Retinal pigment epithelial cell (primary cell): Measurements from ENCODE around the gene SCGB3A1.
A peak's percentile ranks its signal among the peaks of the same experiment; 100 is the strongest.

ENCODE experiments used
- DNase-seq: peaks from one replicate; pipeline ENCODE4 v3.0.0-alpha.2; 2010; ENCODE audit warnings: low read depth
- H3K4me3 ChIP-seq: 2 replicates; pipeline ENCODE4 v1.5.1; 2011; ENCODE audit warnings: mild to moderate bottlenecking, low read length, control low read depth, moderate library complexity
- CTCF ChIP-seq: conservative IDR thresholded peaks from 2 replicates; pipeline ENCODE4 v1.5.1; 2011; ENCODE audit warnings: low read depth, low read length, control low read depth, inconsistent platforms

Gene SCGB3A1

GRCh38 chr5:180594311-180595045 lies 3.2 kb upstream of the SCGB3A1 start:
- TF ChIP-seq CTCF: no peak
- DNase-seq: no peak
- H3K4me3 ChIP-seq: no peak overlapping the region

- DNase-seq: no peak
- no peak for TF ChIP-seq CTCF
These were observed 2.3 kb upstream of the SCGB3A1 start for GRCh38 chr5:180593446-180594206.

GRCh38 chr5:180592176-180592575 lies 877 bp upstream of the SCGB3A1 start:
- TF ChIP-seq CTCF: no peak
- DNase-seq: no peak
- no peak overlapping the region for H3K4me3 ChIP-seq

More at GRCh38 chr5:180593446-180594206, 2.3 kb upstream of the SCGB3A1 start:
- no peak overlapping the region for H3K4me3 ChIP-seq

DNA sequence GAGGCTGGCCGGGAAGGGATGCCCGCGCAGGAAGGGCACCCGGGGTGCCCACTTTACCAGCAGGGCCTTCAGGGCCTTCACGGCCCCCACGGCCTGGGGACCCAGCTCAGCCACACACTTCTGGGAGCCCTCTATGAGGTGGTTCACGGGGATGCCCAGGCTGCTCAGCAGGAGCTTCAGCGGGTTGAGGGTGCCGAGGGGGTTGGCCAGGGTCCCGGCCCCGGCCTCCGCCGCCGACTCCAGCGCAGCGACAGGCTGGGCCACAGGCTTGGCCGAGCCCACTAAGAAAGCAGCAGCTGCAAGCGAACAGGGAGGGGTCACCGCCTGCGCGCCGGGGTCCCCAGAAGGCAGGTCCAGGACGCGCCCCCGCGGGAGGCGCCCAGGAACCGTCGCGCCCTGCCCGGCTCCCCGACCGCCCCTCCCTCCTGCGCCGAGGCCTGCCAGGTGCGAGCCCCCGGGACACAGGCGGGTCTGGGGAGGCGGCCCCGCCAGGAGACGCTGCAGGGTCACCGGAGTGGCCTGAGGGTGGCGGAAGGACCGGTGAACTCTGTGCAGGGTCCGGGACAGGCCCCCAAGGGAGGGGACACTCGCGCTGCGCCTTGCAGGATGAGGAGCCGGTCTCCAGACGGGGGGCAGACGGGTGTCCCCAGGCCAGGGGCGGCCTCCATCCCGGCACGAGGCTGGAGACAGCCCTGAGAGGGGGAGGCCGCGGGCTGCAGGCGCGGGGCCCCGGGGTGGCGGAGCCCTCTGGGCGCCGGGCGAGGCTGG lies 572 bp downstream of the SCGB3A1 start:
- no peak for DNase-seq
- peak overlapping the region; percentile 15 for H3K4me3 ChIP-seq
- no peak for TF ChIP-seq CTCF

GRCh38 chr5:180589771-180590542 lies 1.3 kb downstream of the SCGB3A1 start:
- DNase-seq: no peak
- no peak for TF ChIP-seq CTCF
- H3K4me3 ChIP-seq: peak overlapping the region; percentile 15

DNA sequence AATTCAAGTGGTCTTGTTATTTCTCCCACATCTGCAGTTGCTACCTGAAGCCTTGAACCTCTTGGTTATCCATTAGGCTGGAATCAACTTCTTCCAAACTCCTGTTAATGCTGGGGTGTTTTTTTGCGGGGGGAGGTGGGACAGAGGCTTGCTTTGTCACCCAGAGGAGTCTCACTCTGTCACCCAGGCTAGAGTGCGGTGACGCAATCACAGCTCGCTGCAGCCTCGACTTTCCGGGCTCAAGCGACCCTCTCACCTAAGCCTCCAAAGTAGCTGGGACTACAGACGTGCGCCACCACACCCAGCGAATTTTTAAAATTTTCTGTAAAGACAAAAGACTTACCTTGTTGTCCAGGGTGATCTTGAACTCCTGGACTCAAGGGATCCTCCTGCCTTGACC lies 4.4 kb downstream of the SCGB3A1 start:
- no peak for TF ChIP-seq CTCF
- no peak for DNase-seq
- no peak overlapping the region for H3K4me3 ChIP-seq
